ENCODE data around the gene STXBP6. TPM values are rescaled to one million over a fixed set of nuclear protein-coding genes. Genes with fewer than 3 reads are reported as not detected.

The STXBP6 gene
- total RNA-seq, 2 experiments from 2014 or later: not detected

- Mint-ChIP-seq H3K4me3 (no peak overlapping the region), H3K27ac (no peak overlapping the region), H3K27me3 (peaks cover 26% of the 10 kb centered on the region), H3K4me1 (ENCODE audit: low read depth) (no peaks in the 10 kb centered on the region), H3K9me3 (no peaks in the 10 kb centered on the region), H3K36me3 (ENCODE audit: low read depth) (no peaks in the 10 kb centered on the region)
- intact Hi-C loops (cut with DNase I, micrococcal nuclease): no loop called here
- ChIA-PET CTCF (no interaction called here), POLR2A (no interaction called here)
- DNase-seq (no peak), ATAC-seq (ENCODE audit: poor library complexity) (no peak)
- H3K36me3 ChIP-seq (ENCODE audit: insufficient read depth, low read length): no peaks in the 10 kb centered on the region
- no peaks in the 10 kb centered on the region for H3K9me3 ChIP-seq (ENCODE audit: control insufficient read depth in 1 of 2, insufficient read depth in 1 of 2, low read length in 2 of 2)
- peaks cover 5 to 11% of the 10 kb centered on the region in 2 experiments for H3K27me3 ChIP-seq (ENCODE audit: control insufficient read depth in 1 of 2, insufficient read depth in 2 of 2, low read length in 2 of 2)
- no peak overlapping the region for H3K4me3 ChIP-seq (ENCODE audit: low read length)
- no peaks in the 10 kb centered on the region for H3K4me1 ChIP-seq (ENCODE audit: insufficient read depth, low read length)
- H3K27ac ChIP-seq (ENCODE audit: low read depth in 1 of 2, low read length in 2 of 2): no peak overlapping the region
- no peak for TF ChIP-seq CTCF (IDR thresholded peaks at IDR 0.05)
Measured at GRCh38 chr14:24876996-24877395, 173.0 kb downstream of the STXBP6 start.

- Histone ChIP-seq H3K9me3 (ENCODE audit: control insufficient read depth in 1 of 2, insufficient read depth in 1 of 2, low read length in 2 of 2) (no peaks in the 10 kb centered on the region), H3K4me3 (ENCODE audit: low read length) (no peak overlapping the region), H3K27me3 (ENCODE audit: control insufficient read depth in 1 of 2, insufficient read depth in 2 of 2, low read length in 2 of 2) (peaks cover 5 to 11% of the 10 kb centered on the region in 2 experiments), H3K27ac (ENCODE audit: low read depth in 1 of 2, low read length in 2 of 2) (no peak overlapping the region), H3K4me1 (ENCODE audit: insufficient read depth, low read length) (no peaks in the 10 kb centered on the region), H3K36me3 (ENCODE audit: insufficient read depth, low read length) (no peaks in the 10 kb centered on the region)
- DNase-seq: no peak
- CTCF ChIA-PET: no interaction called here
- POLR2A ChIA-PET: no interaction called here
- no peak overlapping the region for H3K27ac Mint-ChIP-seq
- H3K36me3 Mint-ChIP-seq (ENCODE audit: low read depth): no peaks in the 10 kb centered on the region
- H3K4me3 Mint-ChIP-seq: no peak overlapping the region
- H3K27me3 Mint-ChIP-seq: peaks cover 26% of the 10 kb centered on the region
- TF ChIP-seq CTCF (IDR thresholded peaks at IDR 0.05): no peak
- no peak for ATAC-seq (ENCODE audit: poor library complexity)
- no peaks in the 10 kb centered on the region for H3K9me3 Mint-ChIP-seq
- no peaks in the 10 kb centered on the region for H3K4me1 Mint-ChIP-seq (ENCODE audit: low read depth)
- intact Hi-C loops (cut with DNase I, micrococcal nuclease): no loop called here
Measured at GRCh38 chr14:24875991-24876878, 173.7 kb downstream of the STXBP6 start.

- no peak for ATAC-seq (ENCODE audit: poor library complexity)
- H3K4me3 ChIP-seq (ENCODE audit: low read length): no peak overlapping the region
- TF ChIP-seq CTCF (IDR thresholded peaks at IDR 0.05): no peak
Measured at GRCh38 chr14:24875203-24875838, 174.6 kb downstream of the STXBP6 start.

More at GRCh38 chr14:24875203-24875838, 174.6 kb downstream of the STXBP6 start:
- DNase-seq: no peak
- Histone ChIP-seq H3K27ac (ENCODE audit: low read depth in 1 of 2, low read length in 2 of 2) (no peak overlapping the region), H3K36me3 (ENCODE audit: insufficient read depth, low read length) (no peaks in the 10 kb centered on the region), H3K27me3 (ENCODE audit: control insufficient read depth in 1 of 2, insufficient read depth in 2 of 2, low read length in 2 of 2) (peaks cover 5 to 16% of the 10 kb centered on the region in 2 experiments), H3K4me1 (ENCODE audit: insufficient read depth, low read length) (no peaks in the 10 kb centered on the region), H3K9me3 (ENCODE audit: control insufficient read depth in 1 of 2, insufficient read depth in 1 of 2, low read length in 2 of 2) (no peaks in the 10 kb centered on the region)
- intact Hi-C loops (cut with DNase I, micrococcal nuclease): no loop called here
- Mint-ChIP-seq H3K4me3 (no peak overlapping the region), H3K27ac (no peak overlapping the region), H3K27me3 (peaks cover 21% of the 10 kb centered on the region), H3K36me3 (ENCODE audit: low read depth) (no peaks in the 10 kb centered on the region), H3K9me3 (no peaks in the 10 kb centered on the region), H3K4me1 (ENCODE audit: low read depth) (no peaks in the 10 kb centered on the region)
- CTCF ChIA-PET: interaction anchor here (1.0 kb wide), 1 partner anchor 11 kb away, joined by 3 read pairs; no protein-coding TSS in a partner anchor
- POLR2A ChIA-PET: no interaction called here

All from CD4-positive, alpha-beta T cell (primary cell).